ENCODE results near the gene RBM28. TPM values are rescaled to one million over a fixed set of nuclear protein-coding genes. Genes with fewer than 3 reads are reported as not detected.

RBM28 gene
- total RNA-seq, 4 donors from 2014 or later = 19.1 to 142 (median 24.2) TPM

GRCh38 chr7:128352153-128352537 is 8.4 kb upstream of the RBM28 start:
- Histone ChIP-seq H3K4me1 (peaks cover 0 to 13% (median 3%) of the 10 kb centered on the region in 4 donors), H3K36me3 (no peaks in the 10 kb centered on the region), H3K27ac (no peak overlapping the region), H3K27me3 (peaks cover 0 to 9% of the 10 kb centered on the region in 2 donors), H3K9me3 (no peaks in the 10 kb centered on the region), H3K4me3 (peak overlapping the region in 3 of 4 donors; percentile 14 to 44 (median 41))
- TF ChIP-seq POLR2A (IDR thresholded peaks at IDR 0.05) (no peak), CTCF (IDR thresholded peaks at IDR 0.05) (peak in 3 of 6 experiments; percentile 35 to 39 (median 36))
- no peak for DNase-seq

GRCh38 chr7:128351296-128352152 is 7.8 kb upstream of the RBM28 start:
- H3K36me3 ChIP-seq = no peaks in the 10 kb centered on the region
- no peak for DNase-seq
- peak overlapping the region in 3 of 4 donors; percentile 41 to 44 (median 41) for H3K4me3 ChIP-seq
- no peaks in the 10 kb centered on the region for H3K9me3 ChIP-seq
- H3K4me1 ChIP-seq = peaks cover 0 to 13% (median 3%) of the 10 kb centered on the region in 4 donors
- no peak overlapping the region for H3K27ac ChIP-seq
- H3K27me3 ChIP-seq = peaks cover 0 to 9% of the 10 kb centered on the region in 2 donors
- TF ChIP-seq CTCF (IDR thresholded peaks at IDR 0.05) = no peak
- TF ChIP-seq POLR2A (IDR thresholded peaks at IDR 0.05) = no peak

GRCh38 chr7:128350708-128351295 is 7.1 kb upstream of the RBM28 start:
- TF ChIP-seq CTCF (IDR thresholded peaks at IDR 0.05) (no peak), POLR2A (IDR thresholded peaks at IDR 0.05) (no peak)
- H3K4me3 ChIP-seq = no peak overlapping the region

GRCh38 chr7:128349466-128349825 is 5.7 kb upstream of the RBM28 start:
- DNase-seq = no peak
- no peaks in the 10 kb centered on the region for H3K9me3 ChIP-seq
- no peak for TF ChIP-seq CTCF (IDR thresholded peaks at IDR 0.05)
- TF ChIP-seq POLR2A (IDR thresholded peaks at IDR 0.05) = no peak
- peaks cover 0 to 9% of the 10 kb centered on the region in 2 donors for H3K27me3 ChIP-seq
- peaks cover 0 to 13% (median 3%) of the 10 kb centered on the region in 4 donors for H3K4me1 ChIP-seq
- H3K4me3 ChIP-seq = no peak overlapping the region
- H3K36me3 ChIP-seq = no peaks in the 10 kb centered on the region
- H3K27ac ChIP-seq = no peak overlapping the region

More at GRCh38 chr7:128350708-128351295, 7.1 kb upstream of the RBM28 start:
- Histone ChIP-seq H3K4me1 (peaks cover 0 to 13% (median 3%) of the 10 kb centered on the region in 4 donors), H3K27me3 (peaks cover 0 to 9% of the 10 kb centered on the region in 2 donors), H3K27ac (no peak overlapping the region), H3K36me3 (no peaks in the 10 kb centered on the region), H3K9me3 (no peaks in the 10 kb centered on the region)
- DNase-seq = no peak

- Histone ChIP-seq H3K4me1 (peaks cover 3 to 18% (median 6%) of the 10 kb centered on the region in 4 donors), H3K4me3 (no peak overlapping the region), H3K36me3 (no peaks in the 10 kb centered on the region), H3K9me3 (no peaks in the 10 kb centered on the region), H3K27ac (no peak overlapping the region), H3K27me3 (peaks cover 0 to 9% of the 10 kb centered on the region in 2 donors)
- TF ChIP-seq CTCF (IDR thresholded peaks at IDR 0.05) = peak in 4 of 6 experiments; percentile 30 to 47 (median 39)
- no peak for TF ChIP-seq POLR2A (IDR thresholded peaks at IDR 0.05)
- no peak for DNase-seq
Observed at GRCh38 chr7:128347647-128348097, 4.0 kb upstream of the RBM28 start.
